Mesenchymal stem cell (in vitro differentiated cells and primary cell): ENCODE results near the gene OST4. TPM values are rescaled to one million over a fixed set of nuclear protein-coding genes. Genes with fewer than 3 reads are reported as not detected.
"Not testable (repeated sequence)": the region's sequence is repeated elsewhere in the genome, so short reads cannot be mapped to it uniquely, and the experiment has no call there.

Experiments used
- DNase-seq: peaks from one replicate; pipeline ENCODE4 v3.0.0-alpha.2; 2013
- H2AFZ ChIP-seq: one replicate; pipeline ENCODE4 v1.6.1; 2013; ENCODE audit warnings: low read depth, mild to moderate bottlenecking, control low read depth, inconsistent platforms, low read length, moderate library complexity
- H2AK5ac ChIP-seq: 2 replicates; pipeline ENCODE4 v1.6.1; 2013; ENCODE audit warnings: low read length, moderate library complexity, mild to moderate bottlenecking, inconsistent platforms; ENCODE audit not compliant: severe bottlenecking
- H2BK120ac ChIP-seq: one replicate; pipeline ENCODE4 v1.6.1; 2013; ENCODE audit warnings: low read depth, mild to moderate bottlenecking, inconsistent platforms, low read length, moderate library complexity
- H2BK12ac ChIP-seq, 2 experiments: one replicate each; pipeline ENCODE4 v1.6.1; 2013; ENCODE audit warnings: inconsistent platforms in 2 of 2, low read length in 2 of 2, mild to moderate bottlenecking in 2 of 2, moderate library complexity in 2 of 2, control low read depth in 1 of 2
- H2BK15ac ChIP-seq: one replicate; pipeline ENCODE4 v1.6.1; 2013; ENCODE audit warnings: mild to moderate bottlenecking, low read depth, inconsistent platforms; ENCODE audit not compliant: poor library complexity, severe bottlenecking
- H2BK5ac ChIP-seq: 2 replicates; pipeline ENCODE4 v1.6.1; 2013; ENCODE audit warnings: low read depth, mild to moderate bottlenecking, low read length, control low read depth, inconsistent platforms; ENCODE audit not compliant: poor library complexity, severe bottlenecking
- H3K14ac ChIP-seq, 2 experiments: one replicate each; pipeline ENCODE4 v1.6.1; 2013; ENCODE audit warnings: inconsistent platforms in 2 of 2, low read length in 2 of 2, control low read depth in 1 of 2, mild to moderate bottlenecking in 1 of 2, moderate library complexity in 1 of 2
- H3K18ac ChIP-seq, 2 experiments: one replicate each; pipeline ENCODE4 v1.6.1; 2013; ENCODE audit warnings: inconsistent platforms in 2 of 2, low read length in 2 of 2, control low read depth in 1 of 2, low read depth in 1 of 2, mild to moderate bottlenecking in 1 of 2
- H3K23ac ChIP-seq, 2 experiments: one replicate each; pipeline ENCODE4 v1.6.1; 2013; ENCODE audit warnings: inconsistent platforms in 2 of 2, low read length in 2 of 2, mild to moderate bottlenecking in 2 of 2, moderate library complexity in 2 of 2, control low read depth in 1 of 2
- H3K27ac ChIP-seq: 2 replicates; pipeline ENCODE4 v1.5.1; 2013; ENCODE audit warnings: mild to moderate bottlenecking, moderate library complexity, low read length, control low read depth, inconsistent platforms; ENCODE audit not compliant: poor library complexity, severe bottlenecking
- H3K27me3 ChIP-seq, 2 experiments: 2 replicates each; pipeline versions ENCODE4 v1.6.1 to v1.7.0; 2013; ENCODE audit warnings: low read length in 2 of 2, mild to moderate bottlenecking in 2 of 2, moderate library complexity in 2 of 2, control low read depth in 1 of 2, inconsistent platforms in 1 of 2; ENCODE audit not compliant: control insufficient read depth in 1 of 2, insufficient read depth in 1 of 2
- H3K36me3 ChIP-seq, 2 experiments: 2 replicates each; pipeline versions ENCODE4 v1.6.1 to v1.7.0; 2013; ENCODE audit warnings: low read length in 2 of 2, control low read depth in 1 of 2, inconsistent platforms in 1 of 2, low read depth in 1 of 2, mild to moderate bottlenecking in 1 of 2; ENCODE audit not compliant: insufficient read depth in 2 of 2, control insufficient read depth in 1 of 2
- H3K4ac ChIP-seq, 2 experiments: one replicate each; pipeline ENCODE4 v1.6.1; 2013; ENCODE audit warnings: inconsistent platforms in 2 of 2, low read length in 2 of 2, mild to moderate bottlenecking in 2 of 2, moderate library complexity in 2 of 2, control low read depth in 1 of 2, low read depth in 1 of 2
- H3K4me1 ChIP-seq: 2 replicates; pipeline ENCODE4 v1.6.1; 2013; ENCODE audit warnings: low read depth, low read length, control low read depth; ENCODE audit not compliant: control insufficient read depth, insufficient read depth
- H3K4me2 ChIP-seq: 2 replicates; pipeline ENCODE4 v1.6.1; 2013; ENCODE audit warnings: low read length, mild to moderate bottlenecking, inconsistent platforms; ENCODE audit not compliant: poor library complexity, severe bottlenecking
- H3K4me3 ChIP-seq, 2 experiments: 2 replicates each; pipeline versions ENCODE4 v1.5.1 to v1.7.0; 2013; ENCODE audit warnings: low read length in 2 of 2, mild to moderate bottlenecking in 2 of 2, control low read depth in 1 of 2, low read depth in 1 of 2; ENCODE audit not compliant: insufficient read depth in 1 of 2
- H3K79me1 ChIP-seq: replicated peaks from 2 replicates; pipeline ENCODE4 v1.6.1; 2013; ENCODE audit warnings: mild to moderate bottlenecking, control low read depth, low read length, inconsistent platforms; ENCODE audit not compliant: poor library complexity, severe bottlenecking
- H3K9ac ChIP-seq: 2 replicates; pipeline ENCODE4 v1.7.0; 2013; ENCODE audit warnings: mild to moderate bottlenecking, low read length, moderate library complexity
- H3K9me3 ChIP-seq: 2 replicates; pipeline ENCODE4 v1.7.0; 2013; ENCODE audit warnings: mild to moderate bottlenecking, low read length; ENCODE audit not compliant: control insufficient read depth
- H4K8ac ChIP-seq: one replicate; pipeline ENCODE4 v1.6.1; 2013; ENCODE audit warnings: inconsistent platforms, mild to moderate bottlenecking, low read length, moderate library complexity
- H4K91ac ChIP-seq: one replicate; pipeline ENCODE4 v1.6.1; 2013; ENCODE audit warnings: mild to moderate bottlenecking, low read length, inconsistent platforms
- WGBS: methylation state at CpG from one replicate; pipeline ENCODE4 v1.1.7; 2013; ENCODE audit warnings: mixed read lengths; 5-methylcytosine and 5-hydroxymethylcytosine counted together
- polyA plus RNA-seq, 2 experiments: library from polyadenylated mRNA; stranded (reverse); fragments of 200-250 nt; gene quantifications; one replicate each; pipeline ENCODE4 v1.2.3, GENCODE V29; 2013

OST4 gene
- polyA plus RNA-seq (2013, experiment 1 of 2): 1,831 TPM
- 1,802 TPM for polyA plus RNA-seq (2013, experiment 2 of 2)

GRCh38 chr2:27071277-27071989 is at the start of gene OST4:
Gene OST4 (minus strand): TSS chr2:27071654.
- Histone ChIP-seq H3K4me1 (peaks cover 28% of the 10 kb centered on the region), H3K18ac (peak within 1 kb of the TSS; percentile 96 to 99), H3K4me2 (peak within 1 kb of the TSS; percentile 90)

GRCh38 chr2:27119330-27119670 is 47.8 kb upstream of the OST4 start:
- not testable (repeated sequence) for H2BK15ac ChIP-seq, H2AK5ac ChIP-seq, H2AFZ ChIP-seq, H3K18ac ChIP-seq, H2BK5ac ChIP-seq, H3K27ac ChIP-seq, H3K36me3 ChIP-seq, H3K9me3 ChIP-seq, H3K79me1 ChIP-seq, H3K4ac ChIP-seq, H2BK120ac ChIP-seq, DNase-seq
- Histone ChIP-seq H3K9ac (peak overlapping the region; percentile 76), H2BK12ac (peak overlapping the region in 1 of 2 experiments; percentile 42), H3K4me3 (peak overlapping the region; percentile 51 to 83), H3K27me3 (peaks cover 36 to 75% of the 10 kb centered on the region in 2 experiments), H4K91ac (peak overlapping the region; percentile 67), H4K8ac (peak overlapping the region; percentile 70), H3K4me1 (peaks cover 19% of the 10 kb centered on the region), H3K14ac (peak overlapping the region in 1 of 2 experiments; percentile 35), H3K4me2 (peak overlapping the region; percentile 86), H3K23ac (peak overlapping the region in 1 of 2 experiments; percentile 20)
- 90% methylated on average over 8 of the region's 8 CpGs for WGBS

More at GRCh38 chr2:27071277-27071989, at the start of gene OST4:
- Histone ChIP-seq H3K27ac (peak within 1 kb of the TSS; percentile 68), H3K36me3 (peaks cover 30 to 37% of the 10 kb centered on the region in 2 experiments), H3K9me3 (no peaks in the 10 kb centered on the region), H2AFZ (peak within 1 kb of the TSS; percentile 56), H3K4me3 (peak within 1 kb of the TSS; percentile 89 to 100), H2AK5ac (peak within 1 kb of the TSS; percentile 75), H3K14ac (peak within 1 kb of the TSS in 1 of 2 experiments; percentile 93), H2BK15ac (peak within 1 kb of the TSS; percentile 99), H2BK5ac (peak within 1 kb of the TSS; percentile 77), H3K4ac (peak within 1 kb of the TSS; percentile 98 to 100), H3K9ac (peak within 1 kb of the TSS; percentile 99), H4K91ac (peak within 1 kb of the TSS; percentile 99), H2BK12ac (peak within 1 kb of the TSS; percentile 40 to 90), H4K8ac (peak within 1 kb of the TSS; percentile 98), H3K23ac (peak within 1 kb of the TSS in 1 of 2 experiments; percentile 100), H3K79me1 (peaks cover 12% of the 10 kb centered on the region), H2BK120ac (peak within 1 kb of the TSS; percentile 92), H3K27me3 (no peaks in the 10 kb centered on the region)
- peak; percentile 94 for DNase-seq
- 0% methylated on average over 54 of the region's 86 CpGs for WGBS

- Histone ChIP-seq H2AFZ (peak within 1 kb of the TSS; percentile 3), H3K9ac (peak within 1 kb of the TSS; percentile 76), H2BK12ac (peak within 1 kb of the TSS in 1 of 2 experiments; percentile 42), H3K23ac (peak within 1 kb of the TSS; percentile 20 to 66), H3K14ac (peak within 1 kb of the TSS in 1 of 2 experiments; percentile 35), H3K4me2 (peak within 1 kb of the TSS; percentile 86), H3K36me3 (peaks cover 0 to 4% of the 10 kb centered on the region in 2 experiments), H3K18ac (peak within 1 kb of the TSS in 1 of 2 experiments; percentile 55), H3K4me1 (peaks cover 16% of the 10 kb centered on the region), H3K27me3 (peaks cover 36 to 72% of the 10 kb centered on the region in 2 experiments), H4K8ac (peak within 1 kb of the TSS; percentile 70), H3K4ac (no peak within 1 kb of the TSS), H3K4me3 (peak within 1 kb of the TSS; percentile 51 to 83), H3K9me3 (no peaks in the 10 kb centered on the region), H3K27ac (no peak within 1 kb of the TSS), H2BK5ac (no peak within 1 kb of the TSS), H2BK120ac (no peak within 1 kb of the TSS), H4K91ac (peak within 1 kb of the TSS; percentile 67), H3K79me1 (no peaks in the 10 kb centered on the region), H2BK15ac (peak within 1 kb of the TSS; percentile 46), H2AK5ac (no peak within 1 kb of the TSS)
- no peak for DNase-seq
- 14% methylated on average over 69 of the region's 84 CpGs for WGBS
Observed at GRCh38 chr2:27118525-27119329, 47.3 kb upstream of the OST4 start, which contains the start of gene CGREF1. Gene CGREF1 (minus strand): TSS chr2:27119128. CDS start chr2:27104366, 14,762 bp downstream.
